ENCODE results near the gene ACTN4. TPM values are rescaled to one million over a fixed set of nuclear protein-coding genes. Genes with fewer than 3 reads are reported as not detected.

ACTN4 gene
- total and polyA plus RNA-seq, 11 donors = 100 to 307 (median 149) TPM

- peaks cover 0 to 14% (median 9%) of the 10 kb centered on the region in 12 donors for H3K4me1 ChIP-seq
- no peak overlapping the region for H3K27ac ChIP-seq
- H3K36me3 ChIP-seq = no peaks in the 10 kb centered on the region
- H3K9me3 ChIP-seq = no peaks in the 10 kb centered on the region
- intact Hi-C loops (cut with DNase I) = loop anchor here in 3 of 10 donors (10.0 kb wide), 4 partner anchors 69 to 511 kb away; partner anchors contain the start of genes MRPS12 (in 1 of the 3), PAK4 (in 1 of the 3) and SARS2 (in 1 of the 3)
- H3K4me3 ChIP-seq = no peak overlapping the region
- ATAC-seq (no peak), DNase-seq (no peak)
- TF ChIP-seq POLR2A (IDR thresholded peaks at IDR 0.05) = no peak
- H3K27me3 ChIP-seq = no peaks in the 10 kb centered on the region
- WGBS, 4 donors = 53 to 64% (median 60%) methylated on average over 3 of the region's 3 CpGs
Measured at GRCh38 chr19:38614289-38614688, 33.2 kb upstream of the ACTN4 start.

- TF ChIP-seq CTCF (IDR thresholded peaks at IDR 0.05) (no peak), POLR2A (IDR thresholded peaks at IDR 0.05) (no peak)
- Histone ChIP-seq H3K27me3 (no peaks in the 10 kb centered on the region), H3K4me3 (no peak overlapping the region), H3K36me3 (peaks cover 0 to 2% (median under 1%) of the 10 kb centered on the region in 9 donors), H3K9me3 (no peaks in the 10 kb centered on the region), H3K4me1 (peaks cover 2 to 19% (median 15%) of the 10 kb centered on the region in 12 donors), H3K27ac (no peak overlapping the region)
- 71 to 84% (median 80%) methylated on average over 7 of the region's 7 CpGs for WGBS, 4 donors
- ATAC-seq = no peak
- no peak for DNase-seq
- intact Hi-C loops (cut with DNase I) = loop anchor here in 6 of 10 donors (5.0 to 10.0 kb wide), 6 partner anchors 70 to 510 kb away; partner anchors contain the start of genes FAM98C (in 3 of the 6), MRPS12 (in 3 of the 6), SARS2 (in 3 of the 6) and PAK4 (in 1 of the 6)
Measured at GRCh38 chr19:38615007-38615581, 32.4 kb upstream of the ACTN4 start.

- Histone ChIP-seq H3K27ac (peak overlapping the region in 1 of 12 donors; percentile 51), H3K27me3 (no peaks in the 10 kb centered on the region), H3K9me3 (no peaks in the 10 kb centered on the region), H3K4me1 (peaks cover 2 to 24% (median 20%) of the 10 kb centered on the region in 12 donors), H3K4me3 (peak overlapping the region in 1 of 12 donors; percentile 81), H3K36me3 (peaks cover 0 to 14% (median 12%) of the 10 kb centered on the region in 9 donors)
- WGBS, 4 donors = 89 to 94% (median 93%) methylated on average over 6 of the region's 6 CpGs
- intact Hi-C loops (cut with DNase I) = loop anchor here in 6 of 10 donors (5.0 to 10.0 kb wide), 6 partner anchors 71 to 509 kb away; partner anchors contain the start of genes FAM98C (in 3 of the 6), MRPS12 (in 3 of the 6), SARS2 (in 3 of the 6) and PAK4 (in 1 of the 6)
- DNase-seq (no peak), ATAC-seq (no peak)
- TF ChIP-seq CTCF (IDR thresholded peaks at IDR 0.05) (no peak), POLR2A (IDR thresholded peaks at IDR 0.05) (no peak)
Measured at GRCh38 chr19:38616265-38616664, 31.2 kb upstream of the ACTN4 start.

- no peak for DNase-seq
- Histone ChIP-seq H3K27ac (peak overlapping the region in 8 of 12 donors; percentile 9 to 92 (median 76)), H3K4me1 (peaks cover 2 to 28% (median 20%) of the 10 kb centered on the region in 12 donors), H3K27me3 (no peaks in the 10 kb centered on the region), H3K36me3 (peaks cover 3 to 25% (median 23%) of the 10 kb centered on the region in 9 donors), H3K9me3 (no peaks in the 10 kb centered on the region), H3K4me3 (peak overlapping the region in 10 of 12 donors; percentile 4 to 98 (median 86))
- TF ChIP-seq POLR2A (IDR thresholded peaks at IDR 0.05) (no peak), CTCF (IDR thresholded peaks at IDR 0.05) (no peak)
- ATAC-seq = no peak
- WGBS, 4 donors = 59 to 67% (median 63%) methylated on average over 8 to 9 of the region's 9 CpGs
- intact Hi-C loops (cut with DNase I) = loop anchor here in 6 of 10 donors (5.0 to 10.0 kb wide), 6 partner anchors 73 to 507 kb away; partner anchors contain the start of genes FAM98C (in 3 of the 6), MRPS12 (in 3 of the 6), SARS2 (in 3 of the 6) and PAK4 (in 1 of the 6)
Measured at GRCh38 chr19:38617283-38617763, 30.1 kb upstream of the ACTN4 start.

Data from heart left ventricle (tissue), 16 donors.